Activated CD4-positive, CD25-positive, alpha-beta regulatory T cell treated with anti-CD3 and anti-CD28 coated beads, Interleukin-2, amount 50 U/mL, for 16 hours (primary cell): ENCODE data around the gene HLA-DOA.

Experiments used
- DNase-seq: peaks from one replicate; pipeline ENCODE4 v3.0.0-alpha.2; 2020; ENCODE audit warnings: low read depth, low spot score

Gene HLA-DOA

GRCh38 chr6:32963866-32964265 is 45.5 kb downstream of the HLA-DOA start:
- no peak for DNase-seq

- DNase-seq: no peak
Measured at GRCh38 chr6:32962213-32962826, 47.1 kb downstream of the HLA-DOA start.

GRCh38 chr6:32960563-32960962 is 48.8 kb downstream of the HLA-DOA start:
- no peak for DNase-seq

GRCh38 chr6:32956176-32956575 is 53.2 kb downstream of the HLA-DOA start:
- DNase-seq: no peak

- no peak for DNase-seq
Measured at GRCh38 chr6:32954986-32955802, 54.2 kb downstream of the HLA-DOA start.

- DNase-seq: no peak
Measured at GRCh38 chr6:32954267-32954666, 55.1 kb downstream of the HLA-DOA start.
